HEK293 (cell line): Measurements from ENCODE around the gene RBCK1.

Source experiments
- SP7 ChIP-seq: fragments of 450-650 bp; formaldehyde crosslinking; IDR thresholded peaks from 2 replicates; pipeline ENCODE4 v1.5.1; 2016; ENCODE audit warnings: missing biosample characterization, missing genetic modification characterization
- TRIM28 ChIP-seq: IDR thresholded peaks from 2 replicates; pipeline ENCODE4 v1.6.1; 2011; ENCODE audit warnings: low read length, control low read depth, borderline replicate concordance
- ZNF184 ChIP-seq: fragments of 450-650 bp; IDR thresholded peaks from 2 replicates; pipeline ENCODE4 v1.5.1; 2018; ENCODE audit warnings: missing biosample characterization, mild to moderate bottlenecking, missing genetic modification characterization
- ZNF274 ChIP-seq, 2 experiments: fragments of 200-500 bp in 1 of 2; fragments of 450-650 bp in 1 of 2; sonication (Bioruptor generic) in 1 of 2; formaldehyde crosslinking in 1 of 2; IDR thresholded peaks; 2 replicates each; pipeline versions ENCODE4 v1.5.1 to v1.6.1; 2014 to 2016; ENCODE audit warnings: borderline replicate concordance in 1 of 2, inconsistent platforms in 1 of 2, low read length in 1 of 2, missing biosample characterization in 1 of 2, missing genetic modification characterization in 1 of 2
- ZNF426 ChIP-seq: fragments of 450-650 bp; formaldehyde crosslinking; IDR thresholded peaks from 2 replicates; pipeline ENCODE4 v1.5.1; 2017; ENCODE audit warnings: missing biosample characterization, missing genetic modification characterization, mild to moderate bottlenecking, inconsistent platforms, moderate library complexity
- ZNF433 ChIP-seq: fragments of 450-650 bp; formaldehyde crosslinking; IDR thresholded peaks from 2 replicates; pipeline ENCODE4 v1.5.1; 2016; ENCODE audit warnings: missing biosample characterization, missing genetic modification characterization, low read depth
- ZNF48 ChIP-seq: fragments of 450-650 bp; formaldehyde crosslinking; IDR thresholded peaks from 2 replicates; pipeline ENCODE4 v1.5.1; 2016; ENCODE audit warnings: missing biosample characterization, missing genetic modification characterization
- ZNF530 ChIP-seq: fragments of 450-650 bp; formaldehyde crosslinking; IDR thresholded peaks from 2 replicates; pipeline ENCODE4 v1.5.1; 2016; ENCODE audit warnings: low read depth, missing biosample characterization, missing genetic modification characterization
- ZNF792 ChIP-seq: fragments of 450-650 bp; formaldehyde crosslinking; IDR thresholded peaks from 2 replicates; pipeline ENCODE4 v1.5.1; 2016; ENCODE audit warnings: missing biosample characterization, missing genetic modification characterization
- TF ChIP-seq, protein P1 (sequence below): fragments of 450-650 bp; formaldehyde crosslinking; IDR thresholded peaks from 2 replicates; pipeline ENCODE4 v1.5.1; 2016; ENCODE audit warnings: missing biosample characterization, missing genetic modification characterization
- TF ChIP-seq, protein P2 (sequence below): fragments of 450-650 bp; formaldehyde crosslinking; IDR thresholded peaks from 2 replicates; pipeline ENCODE4 v1.5.1; 2016; ENCODE audit warnings: missing biosample characterization, missing genetic modification characterization
- TF ChIP-seq, protein P3 (sequence below): fragments of 450-650 bp; formaldehyde crosslinking; IDR thresholded peaks from 2 replicates; pipeline ENCODE4 v1.5.1; 2017; ENCODE audit warnings: missing biosample characterization, missing genetic modification characterization
- TF ChIP-seq, protein P4 (sequence below): sonication (generic); formaldehyde crosslinking; IDR thresholded peaks from 2 replicates; pipeline ENCODE4 v1.8.1; 2022; ENCODE audit warnings: mild to moderate bottlenecking, moderate library complexity, missing genetic modification reagents
- TF ChIP-seq, protein P5 (sequence below): fragments of 450-650 bp; formaldehyde crosslinking; IDR thresholded peaks from 2 replicates; pipeline ENCODE4 v1.5.1; 2016; ENCODE audit warnings: missing biosample characterization, missing genetic modification characterization

DNA sequence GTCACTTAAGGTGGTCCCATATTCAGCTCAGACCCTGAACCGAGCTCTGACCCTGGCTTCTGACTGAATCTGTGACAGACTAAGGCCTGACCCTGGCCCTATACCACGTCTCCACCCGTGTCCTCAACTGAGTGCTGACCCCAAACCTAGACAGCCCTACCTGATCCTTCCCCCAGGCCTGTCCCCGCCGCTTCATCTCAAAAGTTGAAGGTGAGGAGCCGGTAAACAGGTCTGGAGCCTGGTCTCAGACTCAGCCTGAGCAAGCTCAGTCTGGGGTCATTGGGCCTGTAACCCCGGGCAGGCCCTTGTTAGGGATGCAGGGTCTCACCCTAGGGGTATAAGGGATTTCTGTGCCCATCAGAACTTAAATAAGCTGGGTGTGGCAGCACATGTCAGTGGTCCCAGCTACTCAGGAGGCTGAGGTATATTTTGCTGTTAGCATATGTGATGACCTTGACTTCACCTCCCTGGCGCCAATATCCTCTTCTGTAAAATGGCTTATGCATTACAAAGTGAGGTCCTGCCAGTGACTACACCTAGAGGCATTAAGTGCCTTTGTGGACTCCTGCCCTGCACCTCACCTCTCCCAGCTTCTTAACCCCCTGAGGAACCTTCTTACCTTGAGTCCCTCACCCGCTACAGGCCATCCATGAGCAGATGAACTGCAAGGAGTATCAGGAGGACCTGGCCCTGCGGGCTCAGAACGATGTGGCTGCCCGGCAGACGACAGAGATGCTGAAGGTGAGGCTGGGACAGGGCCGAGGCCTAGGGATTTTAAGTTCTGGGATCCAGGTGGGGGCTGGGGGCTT is 20.0 kb downstream of the RBCK1 start:
- TF ChIP-seq TRIM28 (no peak), ZNF433 (tag by site-specific recombination) (no peak), ZNF530 (tag by site-specific recombination) (no peak), ZNF274 (IDR thresholded peaks at IDR 0.05; ENCODE audit: low read length) (no peak), ZNF274 (tag by site-specific recombination; IDR thresholded peaks at IDR 0.05; ENCODE audit: borderline replicate concordance) (no peak), ZNF184 (tag by site-specific recombination) (no peak), ZNF48 (tag by site-specific recombination) (no peak), SP7 (no peak), ZNF426 (no peak), ZNF792 (tag by site-specific recombination) (no peak)
- TF ChIP-seq, protein P1, sequence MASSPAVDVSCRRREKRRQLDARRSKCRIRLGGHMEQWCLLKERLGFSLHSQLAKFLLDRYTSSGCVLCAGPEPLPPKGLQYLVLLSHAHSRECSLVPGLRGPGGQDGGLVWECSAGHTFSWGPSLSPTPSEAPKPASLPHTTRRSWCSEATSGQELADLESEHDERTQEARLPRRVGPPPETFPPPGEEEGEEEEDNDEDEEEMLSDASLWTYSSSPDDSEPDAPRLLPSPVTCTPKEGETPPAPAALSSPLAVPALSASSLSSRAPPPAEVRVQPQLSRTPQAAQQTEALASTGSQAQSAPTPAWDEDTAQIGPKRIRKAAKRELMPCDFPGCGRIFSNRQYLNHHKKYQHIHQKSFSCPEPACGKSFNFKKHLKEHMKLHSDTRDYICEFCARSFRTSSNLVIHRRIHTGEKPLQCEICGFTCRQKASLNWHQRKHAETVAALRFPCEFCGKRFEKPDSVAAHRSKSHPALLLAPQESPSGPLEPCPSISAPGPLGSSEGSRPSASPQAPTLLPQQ (tag by site-specific recombination): no peak
- TF ChIP-seq, protein P2, sequence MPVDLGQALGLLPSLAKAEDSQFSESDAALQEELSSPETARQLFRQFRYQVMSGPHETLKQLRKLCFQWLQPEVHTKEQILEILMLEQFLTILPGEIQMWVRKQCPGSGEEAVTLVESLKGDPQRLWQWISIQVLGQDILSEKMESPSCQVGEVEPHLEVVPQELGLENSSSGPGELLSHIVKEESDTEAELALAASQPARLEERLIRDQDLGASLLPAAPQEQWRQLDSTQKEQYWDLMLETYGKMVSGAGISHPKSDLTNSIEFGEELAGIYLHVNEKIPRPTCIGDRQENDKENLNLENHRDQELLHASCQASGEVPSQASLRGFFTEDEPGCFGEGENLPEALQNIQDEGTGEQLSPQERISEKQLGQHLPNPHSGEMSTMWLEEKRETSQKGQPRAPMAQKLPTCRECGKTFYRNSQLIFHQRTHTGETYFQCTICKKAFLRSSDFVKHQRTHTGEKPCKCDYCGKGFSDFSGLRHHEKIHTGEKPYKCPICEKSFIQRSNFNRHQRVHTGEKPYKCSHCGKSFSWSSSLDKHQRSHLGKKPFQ: no peak
- TF ChIP-seq, protein P3, sequence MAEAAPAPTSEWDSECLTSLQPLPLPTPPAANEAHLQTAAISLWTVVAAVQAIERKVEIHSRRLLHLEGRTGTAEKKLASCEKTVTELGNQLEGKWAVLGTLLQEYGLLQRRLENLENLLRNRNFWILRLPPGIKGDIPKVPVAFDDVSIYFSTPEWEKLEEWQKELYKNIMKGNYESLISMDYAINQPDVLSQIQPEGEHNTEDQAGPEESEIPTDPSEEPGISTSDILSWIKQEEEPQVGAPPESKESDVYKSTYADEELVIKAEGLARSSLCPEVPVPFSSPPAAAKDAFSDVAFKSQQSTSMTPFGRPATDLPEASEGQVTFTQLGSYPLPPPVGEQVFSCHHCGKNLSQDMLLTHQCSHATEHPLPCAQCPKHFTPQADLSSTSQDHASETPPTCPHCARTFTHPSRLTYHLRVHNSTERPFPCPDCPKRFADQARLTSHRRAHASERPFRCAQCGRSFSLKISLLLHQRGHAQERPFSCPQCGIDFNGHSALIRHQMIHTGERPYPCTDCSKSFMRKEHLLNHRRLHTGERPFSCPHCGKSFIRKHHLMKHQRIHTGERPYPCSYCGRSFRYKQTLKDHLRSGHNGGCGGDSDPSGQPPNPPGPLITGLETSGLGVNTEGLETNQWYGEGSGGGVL (tag by site-specific recombination): no peak
- TF ChIP-seq, protein P4, sequence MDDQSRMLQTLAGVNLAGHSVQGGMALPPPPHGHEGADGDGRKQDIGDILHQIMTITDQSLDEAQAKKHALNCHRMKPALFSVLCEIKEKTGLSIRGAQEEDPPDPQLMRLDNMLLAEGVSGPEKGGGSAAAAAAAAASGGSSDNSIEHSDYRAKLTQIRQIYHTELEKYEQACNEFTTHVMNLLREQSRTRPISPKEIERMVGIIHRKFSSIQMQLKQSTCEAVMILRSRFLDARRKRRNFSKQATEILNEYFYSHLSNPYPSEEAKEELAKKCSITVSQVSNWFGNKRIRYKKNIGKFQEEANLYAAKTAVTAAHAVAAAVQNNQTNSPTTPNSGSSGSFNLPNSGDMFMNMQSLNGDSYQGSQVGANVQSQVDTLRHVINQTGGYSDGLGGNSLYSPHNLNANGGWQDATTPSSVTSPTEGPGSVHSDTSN: no peak
- TF ChIP-seq, protein P5, sequence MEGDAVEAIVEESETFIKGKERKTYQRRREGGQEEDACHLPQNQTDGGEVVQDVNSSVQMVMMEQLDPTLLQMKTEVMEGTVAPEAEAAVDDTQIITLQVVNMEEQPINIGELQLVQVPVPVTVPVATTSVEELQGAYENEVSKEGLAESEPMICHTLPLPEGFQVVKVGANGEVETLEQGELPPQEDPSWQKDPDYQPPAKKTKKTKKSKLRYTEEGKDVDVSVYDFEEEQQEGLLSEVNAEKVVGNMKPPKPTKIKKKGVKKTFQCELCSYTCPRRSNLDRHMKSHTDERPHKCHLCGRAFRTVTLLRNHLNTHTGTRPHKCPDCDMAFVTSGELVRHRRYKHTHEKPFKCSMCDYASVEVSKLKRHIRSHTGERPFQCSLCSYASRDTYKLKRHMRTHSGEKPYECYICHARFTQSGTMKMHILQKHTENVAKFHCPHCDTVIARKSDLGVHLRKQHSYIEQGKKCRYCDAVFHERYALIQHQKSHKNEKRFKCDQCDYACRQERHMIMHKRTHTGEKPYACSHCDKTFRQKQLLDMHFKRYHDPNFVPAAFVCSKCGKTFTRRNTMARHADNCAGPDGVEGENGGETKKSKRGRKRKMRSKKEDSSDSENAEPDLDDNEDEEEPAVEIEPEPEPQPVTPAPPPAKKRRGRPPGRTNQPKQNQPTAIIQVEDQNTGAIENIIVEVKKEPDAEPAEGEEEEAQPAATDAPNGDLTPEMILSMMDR (tag by site-specific recombination): no peak
